ENCODE data around the gene GAL3ST1. TPM values are rescaled to one million over a fixed set of nuclear protein-coding genes. Genes with fewer than 3 reads are reported as not detected.

Gene GAL3ST1
- total and polyA plus RNA-seq, 10 of the 15 experiments (the other 5 are each of a cell fraction or from before 2014, with no cell fraction given), result not detected

- ATAC-seq (no peak), DNase-seq (ENCODE audit: low read depth, low spot score) (no peak), FAIRE-seq (no peak)
- H4K20me1 ChIP-seq (ENCODE audit: control insufficient read depth, insufficient read depth), result no peaks in the 10 kb centered on the region
- no peak overlapping the region for H3K4me3 ChIP-seq
- RAD21 ChIA-PET (ENCODE audit: unreplicated experiment), result no interaction called here
- H3K4me2 ChIP-seq (ENCODE audit: control insufficient read depth, insufficient read depth), result no peak overlapping the region
- no peaks in the 10 kb centered on the region for H3K9me3 ChIP-seq (replicated peaks; ENCODE audit: control insufficient read depth, insufficient read depth, low read length)
- H3K79me2 ChIP-seq (ENCODE audit: control insufficient read depth, insufficient read depth, low read length), result no peaks in the 10 kb centered on the region
- TF ChIP-seq FOXM1 (IDR thresholded peaks at IDR 0.05; ENCODE audit: low read depth, low read length) (no peak), NFYA (IDR thresholded peaks at IDR 0.05; ENCODE audit: borderline replicate concordance, low read depth, low read length) (no peak), SREBF2 (IDR thresholded peaks at IDR 0.05; ENCODE audit: low read length) (no peak), MTA3 (IDR thresholded peaks at IDR 0.05; ENCODE audit: borderline replicate concordance, low read length) (no peak), MLLT1 (IDR thresholded peaks at IDR 0.05) (0 out of 2 replicates have a peak, but pooled peaks have one; percentile 37)
- TF ChIP-seq, protein P1, sequence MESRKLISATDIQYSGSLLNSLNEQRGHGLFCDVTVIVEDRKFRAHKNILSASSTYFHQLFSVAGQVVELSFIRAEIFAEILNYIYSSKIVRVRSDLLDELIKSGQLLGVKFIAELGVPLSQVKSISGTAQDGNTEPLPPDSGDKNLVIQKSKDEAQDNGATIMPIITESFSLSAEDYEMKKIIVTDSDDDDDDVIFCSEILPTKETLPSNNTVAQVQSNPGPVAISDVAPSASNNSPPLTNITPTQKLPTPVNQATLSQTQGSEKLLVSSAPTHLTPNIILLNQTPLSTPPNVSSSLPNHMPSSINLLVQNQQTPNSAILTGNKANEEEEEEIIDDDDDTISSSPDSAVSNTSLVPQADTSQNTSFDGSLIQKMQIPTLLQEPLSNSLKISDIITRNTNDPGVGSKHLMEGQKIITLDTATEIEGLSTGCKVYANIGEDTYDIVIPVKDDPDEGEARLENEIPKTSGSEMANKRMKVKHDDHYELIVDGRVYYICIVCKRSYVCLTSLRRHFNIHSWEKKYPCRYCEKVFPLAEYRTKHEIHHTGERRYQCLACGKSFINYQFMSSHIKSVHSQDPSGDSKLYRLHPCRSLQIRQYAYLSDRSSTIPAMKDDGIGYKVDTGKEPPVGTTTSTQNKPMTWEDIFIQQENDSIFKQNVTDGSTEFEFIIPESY (IDR thresholded peaks at IDR 0.05), result no peak
- in situ Hi-C loops (cut with MboI), result no loop called here
- POLR2A ChIA-PET, result no interaction called here
- BruUV-seq (replicated peaks), result no TSS peak
- CTCF ChIA-PET, result interaction anchor here (6.4 kb wide), 1 partner anchor 145 kb away, joined by 37 read pairs; no protein-coding TSS in a partner anchor
- no peak overlapping the region for H3K9ac ChIP-seq (ENCODE audit: control insufficient read depth, insufficient read depth, low read length)
- SMC1A ChIA-PET (ENCODE audit: uncharacterized antibody, unreplicated experiment), result no interaction called here
- H3K36me3 ChIP-seq (ENCODE audit: control insufficient read depth in 2 of 2, insufficient read depth in 2 of 2, low read length in 1 of 2), result no peaks in the 10 kb centered on the region
- H3K27ac ChIP-seq (ENCODE audit: control insufficient read depth, insufficient read depth), result no peak overlapping the region
- 94% methylated on average over 3 of the region's 3 CpGs for WGBS (ENCODE audit: insufficient coverage, insufficient replicate concordance, low lambda C conversion rate, missing lambda C conversion rate)
- intact Hi-C loops (cut with micrococcal nuclease; ENCODE audit: unreplicated experiment), result no loop called here
- H3K27me3 ChIP-seq (replicated peaks in 1 of 2; ENCODE audit: control insufficient read depth in 2 of 2, insufficient read depth in 2 of 2, low read length in 1 of 2), result no peaks in the 10 kb centered on the region
- peaks cover 42% of the 10 kb centered on the region for H3K4me1 ChIP-seq (ENCODE audit: control insufficient read depth, insufficient read depth, low read length)
- H2AFZ ChIP-seq (ENCODE audit: control insufficient read depth, low read depth, low read length), result no peak overlapping the region
These were observed 36.7 kb upstream of the GAL3ST1 start for GRCh38 chr22:30611197-30611596.

Data from GM12878 (cell line).